ENCODE results near the gene PTPRQ.

GRCh38 chr12:80632835-80633234 is 188.8 kb downstream of the PTPRQ start:
- TF ChIP-seq CTCF (IDR thresholded peaks at IDR 0.05) (no peak; the same call in 1 of the 2 replicates), HMGXB4 (CRISPR knock-in tag; IDR thresholded peaks at IDR 0.05) (no peak), ATF2 (CRISPR knock-in tag; IDR thresholded peaks at IDR 0.05; ENCODE audit: borderline replicate concordance, low read depth) (no peak), CBFB (CRISPR knock-in tag; IDR thresholded peaks at IDR 0.05; ENCODE audit: low read depth) (no peak), ZNF138 (CRISPR knock-in tag; conservative IDR thresholded peaks at IDR 0.05) (no peak), ATF1 (CRISPR knock-in tag; IDR thresholded peaks at IDR 0.05) (no peak), PRRX2 (CRISPR knock-in tag; IDR thresholded peaks at IDR 0.05) (no peak), FOXK1 (CRISPR knock-in tag; IDR thresholded peaks at IDR 0.05) (no peak), FOXP1 (CRISPR knock-in tag; IDR thresholded peaks at IDR 0.05; ENCODE audit: borderline replicate concordance) (no peak), ZNF396 (CRISPR knock-in tag; IDR thresholded peaks at IDR 0.05; ENCODE audit: borderline replicate concordance) (no peak), ZBTB43 (CRISPR knock-in tag; IDR thresholded peaks at IDR 0.05) (no peak), MAX (CRISPR knock-in tag; IDR thresholded peaks at IDR 0.05) (no peak)
